Upper lobe of right lung (tissue), 1 donor: ENCODE data around the gene RMI2. TPM values are rescaled to one million over a fixed set of nuclear protein-coding genes. Genes with fewer than 3 reads are reported as not detected.
A peak's percentile ranks its signal among the peaks of the same experiment; 100 is the strongest.

ENCODE experiments used
- ATAC-seq: fragments of 200-7000 bp; cut with Tn5 transposase; one replicate; pipeline ENCODE4 v1.9.1; 2020; ENCODE audit warnings: mild to moderate bottlenecking, moderate library complexity
- DNase-seq: peaks from one replicate; pipeline ENCODE4 v3.0.0-alpha.2; 2020
- H3K27ac ChIP-seq: fragments of 200-600 bp; one replicate; pipeline ENCODE4 v1.8.0; 2022
- H3K27me3 ChIP-seq: fragments of 200-600 bp; one replicate; pipeline ENCODE4 v1.8.0; 2022; ENCODE audit warnings: mild to moderate bottlenecking
- H3K36me3 ChIP-seq: fragments of 200-600 bp; one replicate; pipeline ENCODE4 v1.8.0; 2022
- H3K4me1 ChIP-seq: fragments of 200-600 bp; one replicate; pipeline ENCODE4 v1.8.0; 2022
- H3K4me3 ChIP-seq: fragments of 200-600 bp; one replicate; pipeline ENCODE4 v1.8.0; 2022; ENCODE audit warnings: mild to moderate bottlenecking
- H3K9me3 ChIP-seq: fragments of 200-600 bp; one replicate; pipeline ENCODE4 v1.8.0; 2022
- intact Hi-C: fragments of 100-400 bp; cut with DNase I; formaldehyde crosslinking; loops from one replicate; pipeline ENCODE4 v1.11.0; 2022
- total RNA-seq: library from RNA; stranded (reverse); fragmentation: NEBNext Ultra II Directional; extraction: Animal tissue kit (Norgen Biotek cat#: 25700); gene quantifications from one replicate; pipeline ENCODE4 v1.2.1, GENCODE V29; 2021
- TF ChIP-seq, protein P1 (sequence below): fragments of 200-600 bp; IDR thresholded peaks from one replicate; pipeline ENCODE4 v1.8.0; 2022; ENCODE audit warnings: antibody characterized with exemption
- donor health status: DM: no; HTN: yes; CAD: no; lungs with severe emphysema.

Gene RMI2
- total RNA-seq, 1 donor from 2014 or later, result 1.2 TPM

DNA sequence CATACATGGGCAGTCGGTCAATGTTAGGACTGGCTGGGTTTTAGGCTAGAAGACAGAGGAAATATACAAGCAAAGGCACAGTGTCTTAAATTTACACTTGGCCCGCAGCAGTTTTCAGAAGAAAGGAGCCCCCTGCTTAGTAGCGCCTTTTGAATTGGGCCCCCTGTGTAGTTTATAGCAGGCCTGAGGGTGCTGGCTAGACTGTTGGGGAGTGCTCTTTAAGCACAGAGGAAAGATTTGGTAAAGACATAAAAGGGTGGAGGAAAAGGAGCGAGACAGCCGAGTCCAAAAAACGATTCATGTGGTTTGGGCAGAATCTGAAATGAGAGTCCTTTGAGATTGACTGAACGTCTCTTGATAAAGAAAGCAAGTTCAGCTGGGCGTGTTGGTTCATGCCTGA, 10.6 kb downstream of the RMI2 start:
- Histone ChIP-seq H3K36me3 (no peaks in the 10 kb centered on the region), H3K27ac (no peak overlapping the region), H3K4me3 (no peak overlapping the region), H3K9me3 (no peaks in the 10 kb centered on the region), H3K4me1 (peaks cover 27% of the 10 kb centered on the region), H3K27me3 (no peaks in the 10 kb centered on the region)
- DNase-seq, result peak; percentile 6
- intact Hi-C loops, result loop anchor here (10.0 kb wide), 1 partner anchor 391 kb away; no protein-coding TSS in a partner anchor
- TF ChIP-seq, protein P1, sequence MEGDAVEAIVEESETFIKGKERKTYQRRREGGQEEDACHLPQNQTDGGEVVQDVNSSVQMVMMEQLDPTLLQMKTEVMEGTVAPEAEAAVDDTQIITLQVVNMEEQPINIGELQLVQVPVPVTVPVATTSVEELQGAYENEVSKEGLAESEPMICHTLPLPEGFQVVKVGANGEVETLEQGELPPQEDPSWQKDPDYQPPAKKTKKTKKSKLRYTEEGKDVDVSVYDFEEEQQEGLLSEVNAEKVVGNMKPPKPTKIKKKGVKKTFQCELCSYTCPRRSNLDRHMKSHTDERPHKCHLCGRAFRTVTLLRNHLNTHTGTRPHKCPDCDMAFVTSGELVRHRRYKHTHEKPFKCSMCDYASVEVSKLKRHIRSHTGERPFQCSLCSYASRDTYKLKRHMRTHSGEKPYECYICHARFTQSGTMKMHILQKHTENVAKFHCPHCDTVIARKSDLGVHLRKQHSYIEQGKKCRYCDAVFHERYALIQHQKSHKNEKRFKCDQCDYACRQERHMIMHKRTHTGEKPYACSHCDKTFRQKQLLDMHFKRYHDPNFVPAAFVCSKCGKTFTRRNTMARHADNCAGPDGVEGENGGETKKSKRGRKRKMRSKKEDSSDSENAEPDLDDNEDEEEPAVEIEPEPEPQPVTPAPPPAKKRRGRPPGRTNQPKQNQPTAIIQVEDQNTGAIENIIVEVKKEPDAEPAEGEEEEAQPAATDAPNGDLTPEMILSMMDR, result no peak
- no peak for ATAC-seq

DNA sequence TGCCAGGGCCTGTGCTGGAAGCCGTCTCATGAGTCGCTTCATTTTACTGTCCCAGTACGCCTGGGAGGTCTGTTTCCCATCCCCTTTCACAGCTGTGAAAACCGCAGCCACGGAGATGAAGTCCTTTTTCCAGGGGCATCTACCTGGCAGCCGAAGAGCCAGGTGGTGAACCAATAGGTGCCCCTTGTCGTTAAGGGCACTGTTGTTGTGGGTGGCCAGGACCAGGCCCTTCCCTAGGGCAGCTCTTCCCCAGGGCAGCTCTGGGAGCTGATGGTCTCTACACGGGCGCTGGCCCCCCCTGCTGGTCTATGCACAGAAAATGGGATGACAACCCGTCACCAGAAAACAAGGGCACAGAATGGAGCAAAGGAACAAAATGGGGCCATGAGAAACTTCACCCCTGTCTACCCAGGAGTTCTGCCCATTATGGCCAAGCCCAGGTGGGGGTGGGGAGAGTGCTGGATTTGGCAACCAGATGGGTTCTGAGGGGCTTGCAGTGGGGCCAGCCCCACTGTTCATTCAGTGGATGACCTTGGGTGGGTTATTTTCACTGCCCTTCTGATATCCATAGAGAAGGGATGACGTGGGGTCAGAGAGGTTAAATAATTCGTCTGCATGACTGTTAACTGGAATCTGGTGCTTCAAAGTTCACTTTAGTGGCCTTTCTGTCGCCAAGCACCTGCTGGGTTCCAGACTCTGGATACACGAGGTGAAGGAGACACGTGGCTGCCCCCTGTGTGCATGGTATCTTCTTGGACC, 11.5 kb downstream of the RMI2 start:
- Histone ChIP-seq H3K9me3 (no peaks in the 10 kb centered on the region), H3K36me3 (no peaks in the 10 kb centered on the region), H3K27ac (no peak overlapping the region), H3K27me3 (peaks cover 4% of the 10 kb centered on the region), H3K4me3 (no peak overlapping the region), H3K4me1 (peaks cover 33% of the 10 kb centered on the region)
- TF ChIP-seq, protein P1, result peak; percentile 66
- ATAC-seq (peak; percentile 89), DNase-seq (peak; percentile 90)
- intact Hi-C loops, result loop anchor here (10.0 kb wide), 1 partner anchor 392 kb away; no protein-coding TSS in a partner anchor

DNA sequence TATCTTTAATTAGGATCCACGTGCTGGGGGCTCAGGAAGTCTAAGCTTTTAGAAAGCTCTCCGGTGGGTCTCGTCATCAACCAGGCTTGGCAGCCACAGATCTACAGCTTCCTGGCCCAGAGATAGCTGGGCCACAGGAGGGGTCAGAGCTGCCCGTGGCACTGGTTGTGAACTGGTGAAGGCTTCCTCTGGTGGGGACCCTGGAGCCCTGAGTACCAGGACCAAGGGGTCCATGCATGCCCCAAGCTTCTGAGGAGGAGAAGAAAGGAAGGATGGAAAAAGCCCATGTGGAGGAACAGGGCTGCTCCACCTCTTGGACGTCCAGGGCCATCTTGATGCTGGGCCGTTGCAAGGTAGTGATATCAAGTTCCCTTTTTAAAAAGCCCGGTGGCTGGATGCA, 13.3 kb downstream of the RMI2 start:
- Histone ChIP-seq H3K27ac (no peak overlapping the region), H3K9me3 (no peaks in the 10 kb centered on the region)

DNA sequence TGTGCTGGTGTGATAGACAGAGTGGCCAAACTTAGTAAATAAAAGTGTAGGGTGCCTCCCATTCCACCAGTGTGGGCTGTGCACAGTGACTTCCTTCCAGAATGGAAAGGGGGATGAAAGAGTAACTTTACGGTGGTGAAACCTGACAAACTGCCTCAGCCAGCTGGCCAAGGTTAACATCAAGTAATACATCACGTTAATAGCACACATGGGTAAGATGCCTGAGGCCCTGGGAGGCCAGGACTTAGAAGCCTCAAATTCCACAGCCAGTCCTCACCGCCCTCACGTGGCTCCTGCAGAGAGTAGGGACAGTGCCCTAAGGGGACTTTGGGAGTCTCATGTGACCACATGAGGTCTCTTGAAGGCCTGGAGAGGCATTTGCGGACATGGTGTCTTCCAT, 14.1 kb downstream of the RMI2 start:
- H3K4me1 ChIP-seq, result peaks cover 36% of the 10 kb centered on the region
- no peak overlapping the region for H3K4me3 ChIP-seq
- no peaks in the 10 kb centered on the region for H3K9me3 ChIP-seq
- intact Hi-C loops, result loop anchor here (10.0 kb wide), 1 partner anchor 395 kb away; no protein-coding TSS in a partner anchor
- no peak overlapping the region for H3K27ac ChIP-seq
- DNase-seq (peak; percentile 67), ATAC-seq (peak; percentile 62)
- H3K36me3 ChIP-seq, result no peaks in the 10 kb centered on the region
- TF ChIP-seq, protein P1, result no peak
- H3K27me3 ChIP-seq, result peaks cover 4% of the 10 kb centered on the region

More for the DNA sequence above, 13.3 kb downstream of the RMI2 start:
- ATAC-seq (no peak), DNase-seq (peak; percentile 48)
- H3K4me3 ChIP-seq, result no peak overlapping the region
- H3K4me1 ChIP-seq, result peaks cover 39% of the 10 kb centered on the region
- no peaks in the 10 kb centered on the region for H3K36me3 ChIP-seq
- intact Hi-C loops, result loop anchor here (10.0 kb wide), 1 partner anchor 394 kb away; no protein-coding TSS in a partner anchor
- TF ChIP-seq, protein P1, result no peak
- H3K27me3 ChIP-seq, result peaks cover 4% of the 10 kb centered on the region

DNA sequence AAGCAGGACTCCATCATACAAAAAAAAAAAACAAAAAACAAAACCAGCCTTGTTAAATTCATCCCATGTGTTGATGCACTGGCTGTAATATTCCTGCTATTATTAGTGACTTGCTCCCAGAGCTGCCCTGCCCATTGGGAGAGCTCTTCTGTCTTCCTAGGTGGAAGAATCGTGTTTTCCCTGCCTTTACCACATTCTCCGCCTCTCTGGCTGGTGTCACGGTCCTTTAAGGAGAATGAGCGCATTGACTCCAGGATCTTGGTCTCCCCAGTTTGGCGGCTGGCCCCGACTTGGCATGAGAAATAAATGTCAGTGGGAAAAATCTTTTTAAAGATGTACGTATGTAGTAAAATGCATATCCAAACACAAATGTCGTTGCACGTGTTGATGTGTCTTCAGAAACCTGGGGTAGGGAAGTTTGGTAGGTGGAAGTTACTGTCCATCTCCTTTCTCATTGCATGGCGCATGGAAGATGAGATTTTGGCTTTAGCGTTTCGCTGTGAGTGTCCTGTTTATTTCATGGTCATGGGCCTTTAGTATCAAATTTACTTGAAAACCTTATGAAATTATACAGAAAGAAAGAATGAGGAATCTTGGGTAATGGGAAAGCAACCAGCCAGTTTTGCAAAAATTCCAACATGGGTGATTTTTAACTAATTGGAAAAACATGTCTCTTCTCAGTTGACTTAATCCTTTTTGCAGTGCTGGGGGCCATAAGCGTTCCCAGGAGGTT, 15.5 kb downstream of the RMI2 start:
- no peak overlapping the region for H3K4me3 ChIP-seq
- peaks cover 33% of the 10 kb centered on the region for H3K4me1 ChIP-seq
- peaks cover 4% of the 10 kb centered on the region for H3K27me3 ChIP-seq
- intact Hi-C loops, result no loop called here
- H3K36me3 ChIP-seq, result no peaks in the 10 kb centered on the region
- ATAC-seq (no peak), DNase-seq (peak; percentile 36)
- H3K9me3 ChIP-seq, result no peaks in the 10 kb centered on the region
- TF ChIP-seq, protein P1, result no peak
- no peak overlapping the region for H3K27ac ChIP-seq
